ENCODE data around the gene BTBD7.

The BTBD7 gene

DNA sequence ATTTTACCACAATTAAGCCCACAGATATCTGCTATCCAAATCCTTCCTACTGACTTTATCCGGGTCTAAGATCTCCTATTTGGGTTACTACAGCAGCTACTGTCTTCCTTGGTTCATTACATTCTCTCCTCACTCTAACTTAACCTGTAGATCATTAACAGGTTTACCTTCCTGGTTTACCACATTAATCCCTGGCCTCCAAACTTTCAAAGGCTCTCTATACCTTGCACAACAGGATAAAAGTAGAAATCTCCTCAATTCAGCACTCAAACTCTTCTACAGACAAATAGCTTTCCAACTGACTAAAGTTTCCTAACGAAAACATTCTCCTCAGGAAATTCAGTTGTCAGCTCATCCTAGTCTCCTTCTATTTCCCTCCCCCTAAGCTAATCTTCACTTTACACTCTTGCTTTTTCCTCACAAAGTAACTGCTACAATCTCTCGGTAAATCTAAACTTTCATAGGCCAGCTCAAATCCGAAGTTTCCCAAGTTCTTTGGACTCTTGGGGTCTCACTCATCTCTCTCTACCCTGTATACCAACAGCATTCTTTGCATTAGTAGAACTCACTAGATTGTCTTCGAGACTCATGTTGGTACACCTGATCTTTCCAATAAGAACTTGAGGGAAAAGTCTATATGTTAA is 2.7 kb downstream of the BTBD7 start:
- no peak for DNase-seq

DNA sequence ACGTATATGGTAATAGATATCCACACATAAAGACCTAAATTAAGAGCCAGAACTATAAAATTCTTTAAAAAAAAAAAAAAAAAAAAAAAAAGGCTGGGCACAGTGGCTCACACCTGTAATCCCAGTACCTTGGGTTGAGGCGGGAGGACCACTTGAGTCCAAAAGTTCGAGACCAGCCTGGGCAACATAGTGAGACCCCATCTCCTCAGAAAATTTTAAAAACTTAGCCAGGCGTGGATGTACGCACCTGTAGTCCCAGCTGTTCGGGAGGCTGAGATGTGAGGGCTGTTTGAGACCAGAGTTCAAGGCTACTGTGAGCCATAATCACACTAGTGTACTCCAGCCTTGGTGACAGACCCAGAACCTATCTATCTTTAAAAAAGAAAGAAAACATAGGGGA is 4.3 kb downstream of the BTBD7 start:
- no peak for DNase-seq

DNA sequence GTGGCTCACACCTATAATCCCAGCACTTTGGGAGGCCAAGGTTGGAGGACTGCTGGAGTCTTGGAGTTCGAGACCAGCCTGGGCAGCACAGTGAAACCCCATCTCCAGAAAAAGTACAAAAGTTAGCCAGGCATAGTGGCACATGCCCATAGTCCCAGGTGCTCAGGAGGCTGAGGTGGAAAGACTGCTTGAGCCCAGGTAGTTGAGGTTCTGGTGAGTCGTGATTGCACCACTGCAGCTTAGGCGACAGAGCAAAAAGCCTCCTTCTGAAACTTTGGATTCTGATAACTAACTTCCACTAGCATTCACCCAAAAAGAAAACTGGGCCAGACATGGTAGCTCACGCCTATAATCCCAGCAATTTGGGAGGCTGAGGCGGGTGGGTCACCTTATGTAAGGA is 6.6 kb downstream of the BTBD7 start:
- no peak for DNase-seq

DNA sequence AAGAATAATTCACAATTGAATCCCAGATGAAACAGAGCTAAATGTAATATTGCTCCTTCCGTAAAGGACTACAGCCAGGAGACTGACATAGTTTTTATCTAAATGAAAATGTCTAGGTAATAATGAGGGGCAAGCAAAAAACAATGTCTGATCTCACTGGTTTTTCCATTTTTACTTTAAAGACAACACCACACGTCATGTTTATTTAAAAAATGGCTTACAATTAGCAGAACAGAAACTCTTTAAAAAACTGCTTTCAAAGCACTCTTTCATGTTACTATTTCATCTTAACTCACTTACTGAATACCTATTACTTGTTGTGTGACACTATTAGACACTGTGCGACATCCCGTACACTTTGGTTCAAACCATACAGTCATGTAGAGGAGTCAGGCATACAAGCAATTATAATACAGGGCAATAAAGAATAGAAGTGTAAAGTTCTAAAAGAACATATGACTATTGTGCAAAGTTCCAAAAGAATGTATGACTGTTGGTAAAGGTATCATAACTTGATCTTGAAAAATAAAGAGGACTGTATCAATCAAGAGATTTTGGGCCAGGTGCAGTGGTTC is 9.1 kb downstream of the BTBD7 start:
- no peak for DNase-seq

DNA sequence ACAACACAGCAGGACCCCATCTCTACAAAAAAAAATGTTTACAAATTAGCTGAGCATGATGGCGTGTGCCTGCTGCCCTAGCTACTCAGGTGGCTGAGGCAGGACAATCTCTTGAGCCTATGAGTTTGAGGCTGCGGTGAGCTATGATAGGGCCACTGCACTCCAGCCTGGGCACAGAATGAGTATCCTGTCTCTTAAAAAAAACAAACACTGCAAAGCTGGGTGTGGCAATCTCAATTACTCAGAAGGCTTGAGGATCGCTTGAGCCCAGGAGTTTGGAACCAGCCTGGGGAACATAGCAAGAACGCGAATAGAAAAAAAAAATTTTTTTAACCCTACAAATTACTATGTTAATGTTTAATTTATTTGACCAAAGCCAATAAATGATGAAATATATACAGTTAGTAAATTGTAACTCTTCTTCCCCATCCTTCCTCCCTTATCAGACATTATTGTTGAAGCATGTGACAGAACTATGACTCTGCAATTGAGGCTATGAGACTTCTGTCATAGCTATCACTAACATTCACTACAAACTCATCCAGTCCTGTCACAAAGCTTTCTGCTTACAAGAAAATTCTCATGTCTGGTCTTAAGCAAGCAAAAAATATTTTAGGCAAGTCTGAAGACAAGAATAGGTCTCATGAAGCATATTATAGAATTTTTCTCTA is 9.8 kb downstream of the BTBD7 start:
- DNase-seq: no peak

DNA sequence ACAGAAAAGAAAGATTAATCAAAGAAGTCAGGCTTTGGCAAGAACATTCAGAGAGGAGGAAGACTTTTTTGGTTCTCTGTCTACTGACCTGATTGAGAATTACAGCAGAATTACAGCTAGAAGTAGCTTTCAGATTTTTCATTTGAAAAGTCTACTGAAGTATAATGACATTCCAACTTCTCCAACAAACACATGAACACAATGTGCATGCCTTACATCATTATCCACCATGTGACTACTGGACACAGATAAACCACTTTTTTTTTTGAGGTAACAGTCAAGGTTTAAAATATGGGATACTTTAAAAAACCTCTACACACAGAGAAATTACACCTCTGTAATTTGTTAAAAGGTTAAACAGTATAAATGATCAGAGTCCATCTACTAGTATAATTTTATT is 12.3 kb downstream of the BTBD7 start:
- no peak for DNase-seq

DNA sequence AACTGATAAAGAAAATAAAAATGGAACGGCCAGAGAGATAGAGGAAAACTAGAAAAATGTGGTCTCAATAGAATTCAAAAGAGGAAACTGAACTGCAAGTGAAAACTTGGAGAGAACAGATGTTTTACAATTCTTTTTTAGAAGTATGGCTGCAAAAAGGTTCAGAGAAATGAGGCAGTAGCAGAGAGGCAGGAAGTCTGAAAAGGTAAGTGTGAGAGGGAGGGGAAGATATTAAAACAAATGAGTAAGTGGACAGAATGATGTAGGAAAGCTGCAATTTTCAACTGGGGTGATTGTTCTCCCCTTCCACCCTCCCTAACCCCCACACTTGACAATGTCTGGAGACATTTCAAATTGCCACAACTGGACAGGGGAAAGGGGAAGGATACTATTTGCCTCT is 12.9 kb downstream of the BTBD7 start:
- DNase-seq: no peak

DNA sequence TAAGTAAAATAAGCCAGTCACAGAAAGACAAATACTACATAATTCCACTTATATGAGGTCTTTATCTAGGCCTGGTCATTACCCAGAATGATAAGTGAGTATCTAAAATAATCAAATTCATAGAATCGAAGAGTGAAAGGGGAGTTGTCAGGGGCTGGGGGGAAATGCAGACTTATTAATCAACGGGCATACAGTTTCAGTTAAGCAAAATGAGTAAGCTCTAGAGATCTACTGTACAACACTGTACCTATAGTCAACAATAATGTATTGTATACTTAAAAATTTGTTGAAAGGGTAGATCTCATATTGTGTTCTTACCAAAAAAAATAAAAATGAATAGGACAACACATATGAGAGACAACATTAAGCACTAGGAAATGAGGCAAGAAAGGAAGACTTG is 13.3 kb downstream of the BTBD7 start:
- DNase-seq: no peak

DNA sequence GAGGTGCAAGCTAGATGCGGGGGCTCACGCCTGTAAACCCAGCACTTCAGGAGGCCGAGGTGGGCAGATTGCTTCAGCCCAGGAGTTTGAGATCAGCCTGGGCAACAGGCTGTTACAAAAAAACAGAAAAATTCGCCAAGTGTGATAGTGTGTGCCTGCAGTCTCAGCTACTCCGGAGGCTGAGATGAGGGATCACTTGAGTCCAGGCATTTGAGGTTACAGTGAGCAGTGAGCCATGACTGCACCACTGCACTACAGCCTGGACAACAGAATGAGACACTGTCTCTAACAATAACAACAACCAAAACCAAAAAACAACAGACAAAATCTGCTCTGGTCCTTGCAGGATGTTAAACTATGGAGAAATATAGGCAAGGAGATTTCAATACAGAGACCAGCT is 13.9 kb downstream of the BTBD7 start:
- no peak for DNase-seq

DNA sequence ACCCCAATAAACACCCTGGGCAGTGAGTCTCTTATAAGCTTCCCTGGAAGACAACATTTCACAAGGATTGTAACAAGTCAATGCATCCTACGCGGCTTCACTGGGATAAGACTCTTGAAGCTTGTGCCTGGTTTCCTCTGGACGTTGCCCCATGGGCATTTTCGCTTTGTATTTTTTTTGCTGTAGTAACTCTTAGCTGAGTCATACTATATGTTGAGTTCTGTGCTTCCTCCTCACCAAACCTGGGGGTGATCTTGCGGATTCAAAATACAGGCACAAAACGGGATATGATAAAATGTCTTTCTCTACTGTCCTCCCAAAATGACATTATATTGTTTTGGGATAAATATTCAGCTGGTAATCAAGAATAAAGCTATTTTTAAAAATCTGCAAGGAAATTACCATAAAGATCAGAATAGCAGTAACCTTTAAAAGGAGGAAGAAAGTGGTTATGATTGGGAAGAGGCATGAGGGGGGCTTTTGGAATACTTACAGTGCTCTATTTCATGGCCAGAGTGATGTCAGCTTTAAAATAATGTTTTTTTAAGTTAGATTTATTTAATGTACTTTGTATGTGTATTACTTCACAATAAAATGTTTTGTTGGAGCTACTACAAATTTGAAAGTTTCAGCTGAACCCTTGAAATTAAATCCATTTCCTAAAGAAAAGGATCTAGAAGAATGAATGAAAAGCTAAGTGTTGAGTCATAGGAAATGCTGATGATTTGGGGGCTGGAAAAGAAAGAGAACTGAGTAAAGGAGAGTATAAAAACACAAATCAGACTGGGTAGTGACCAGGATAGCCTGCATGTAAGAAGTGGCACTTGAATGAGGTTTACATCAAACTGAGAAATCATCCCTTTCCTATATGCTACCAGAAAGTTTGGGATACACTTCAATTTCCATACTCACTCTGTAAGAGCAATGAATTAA is 14.7 kb downstream of the BTBD7 start:
- DNase-seq: no peak

DNA sequence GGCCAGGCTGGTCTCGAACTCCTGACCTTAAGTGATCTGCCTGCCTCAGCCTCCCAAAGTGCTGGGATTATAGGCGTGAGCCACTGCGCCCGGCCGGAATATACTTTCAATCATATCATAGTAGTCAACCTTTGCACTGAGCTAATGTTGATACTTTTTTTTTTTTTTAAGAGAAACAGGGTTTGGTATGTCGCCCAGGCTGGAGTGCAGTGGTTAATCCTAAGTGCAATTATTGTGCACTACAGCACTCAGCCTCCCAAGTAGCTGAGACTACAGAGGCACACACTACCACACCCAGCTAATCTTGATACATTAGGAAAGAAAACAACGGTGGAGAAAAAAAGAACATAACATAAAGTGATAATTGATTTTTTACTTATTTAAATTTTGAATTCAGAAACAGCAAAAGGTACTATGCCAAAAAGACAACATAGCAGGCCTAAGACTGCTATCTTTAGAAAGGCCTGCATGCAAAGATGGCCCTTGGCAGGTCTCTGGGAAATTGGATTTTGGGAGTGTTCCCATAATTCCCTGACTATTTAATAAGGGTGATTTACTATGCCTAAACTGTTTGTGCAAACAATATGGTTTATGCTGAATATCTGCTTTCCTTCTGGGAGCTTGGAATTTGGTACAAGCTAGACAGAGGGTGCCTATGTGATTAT is 15.5 kb downstream of the BTBD7 start:
- no peak for DNase-seq

DNA sequence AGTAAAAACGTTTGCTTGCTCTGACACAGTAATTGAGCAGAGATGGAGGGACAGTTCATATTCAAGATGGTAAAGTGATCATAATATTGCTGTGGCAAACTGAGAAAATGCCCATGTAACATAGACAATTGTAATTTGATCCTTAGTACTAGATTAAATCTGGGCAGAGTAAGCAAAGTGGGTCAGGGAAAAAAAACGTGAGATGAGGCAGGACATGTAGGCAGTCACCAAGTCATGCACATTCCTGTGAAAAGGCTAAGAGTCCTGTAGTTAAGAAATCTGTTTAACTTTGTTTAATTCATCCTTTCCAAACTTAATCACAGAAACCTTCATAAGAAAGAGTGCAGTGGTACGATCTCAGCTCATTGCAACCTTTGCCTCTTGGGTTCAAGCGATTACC is 16.1 kb downstream of the BTBD7 start:
- no peak for DNase-seq

DNA sequence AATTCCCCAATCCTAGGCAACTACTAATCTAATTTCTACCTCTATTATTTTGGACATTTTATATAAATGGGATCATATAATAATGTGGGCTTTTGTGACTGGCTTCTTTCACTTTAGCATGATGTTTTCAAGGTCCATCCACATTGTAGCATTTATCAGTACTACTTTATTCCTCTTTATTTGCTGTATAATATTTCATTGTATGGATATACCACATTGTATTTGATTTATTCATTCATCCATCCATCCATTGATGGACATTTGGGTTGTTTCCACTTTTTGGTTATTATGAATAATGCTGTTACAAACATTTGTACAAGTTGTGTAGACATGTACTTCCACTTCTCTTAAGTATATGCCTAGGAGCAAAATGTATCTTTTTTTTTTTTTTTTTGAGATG is 17.3 kb downstream of the BTBD7 start:
- no peak for DNase-seq

DNA sequence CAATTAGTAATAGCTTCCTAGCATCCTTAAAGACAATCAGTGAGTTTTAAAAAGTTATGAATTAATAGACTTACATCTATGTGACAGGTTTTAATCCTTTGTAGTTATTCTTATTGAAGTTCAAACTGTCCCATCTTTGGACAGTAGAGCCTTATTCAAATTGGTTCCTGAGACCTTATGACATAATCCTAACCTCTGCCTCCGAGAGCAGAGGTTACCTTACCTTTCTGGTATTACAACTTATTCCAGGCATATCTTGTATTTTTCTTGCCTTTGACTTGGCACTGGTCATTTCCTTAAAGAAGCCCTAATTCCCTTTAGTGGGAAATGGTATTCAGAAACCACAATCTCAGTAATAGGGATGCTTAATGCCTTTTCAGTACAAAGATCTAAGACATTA is 21.8 kb downstream of the BTBD7 start:
- DNase-seq: no peak

DNA sequence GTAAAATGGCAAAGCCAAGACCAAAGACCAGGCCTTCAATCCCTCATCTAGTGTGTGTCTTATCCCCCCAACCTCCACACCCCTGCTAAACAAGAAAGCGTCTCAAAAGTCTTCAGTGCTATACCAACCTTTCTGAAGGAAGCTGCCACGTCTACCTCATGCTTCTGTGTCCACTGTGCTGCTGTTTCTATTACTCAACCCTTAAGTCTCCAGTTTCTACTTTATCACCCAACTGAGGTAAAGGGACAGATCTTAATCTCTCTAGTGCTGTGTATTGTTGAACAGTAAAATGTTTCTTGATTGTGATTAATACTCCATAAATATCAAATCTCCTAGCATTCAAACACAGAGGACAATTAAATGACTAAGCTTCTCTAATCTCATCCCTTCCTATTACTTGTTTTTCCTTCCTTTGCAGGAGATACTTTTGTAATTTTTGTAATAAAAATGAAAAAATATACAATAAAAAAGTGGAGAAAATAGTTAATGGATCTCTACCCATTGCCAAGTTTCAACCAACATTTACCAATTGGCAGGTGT is 23.3 kb downstream of the BTBD7 start:
- no peak for DNase-seq

DNA sequence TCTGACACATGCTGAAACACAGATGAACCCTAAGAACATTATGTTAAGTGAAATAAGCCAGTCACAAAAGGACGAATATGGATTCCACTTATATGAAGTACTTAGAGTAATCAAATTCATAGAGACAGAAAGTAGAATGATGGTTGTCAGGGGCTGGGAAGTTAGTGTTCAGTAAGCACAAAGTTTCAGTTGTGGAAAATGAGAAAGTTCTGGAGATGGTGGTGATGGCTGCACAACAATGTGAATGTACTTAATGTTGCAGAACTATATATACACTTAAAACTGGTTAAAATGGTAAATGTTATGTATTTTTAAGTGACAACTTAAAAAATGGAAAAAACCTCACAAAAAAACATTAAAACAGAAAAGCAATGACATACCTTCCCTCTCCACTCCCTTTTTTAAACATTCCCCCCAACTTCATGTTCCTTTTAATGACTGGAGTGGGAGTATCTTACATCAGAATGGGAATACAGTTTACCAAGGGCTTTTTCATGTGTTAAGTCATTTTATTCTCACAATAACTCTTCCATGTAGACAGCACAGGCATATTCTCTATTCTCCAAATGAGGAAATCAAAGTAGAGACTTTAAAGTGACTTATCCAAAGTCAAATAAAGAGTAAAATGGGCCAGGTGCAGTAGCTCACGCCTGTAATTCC is 24.0 kb downstream of the BTBD7 start:
- no peak for DNase-seq

DNA sequence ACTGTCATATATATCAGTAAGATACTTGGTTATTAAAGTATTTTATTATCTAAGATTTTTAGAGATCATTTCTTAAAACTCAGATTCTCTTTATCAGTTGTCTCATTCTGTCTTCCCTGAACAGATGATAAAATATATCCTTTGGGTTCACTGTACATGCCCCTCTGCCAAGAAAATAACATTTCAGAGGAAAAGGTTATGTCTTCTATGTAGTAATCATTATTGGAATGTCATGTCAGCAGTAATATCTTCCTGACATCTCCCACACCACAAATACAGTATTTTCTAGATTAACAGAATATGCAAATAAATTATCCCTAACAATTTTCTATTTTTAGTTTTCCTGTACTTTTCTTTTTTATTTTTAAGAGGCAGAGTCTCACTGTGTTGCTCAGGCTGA is 26.0 kb downstream of the BTBD7 start:
- DNase-seq: no peak

DNA sequence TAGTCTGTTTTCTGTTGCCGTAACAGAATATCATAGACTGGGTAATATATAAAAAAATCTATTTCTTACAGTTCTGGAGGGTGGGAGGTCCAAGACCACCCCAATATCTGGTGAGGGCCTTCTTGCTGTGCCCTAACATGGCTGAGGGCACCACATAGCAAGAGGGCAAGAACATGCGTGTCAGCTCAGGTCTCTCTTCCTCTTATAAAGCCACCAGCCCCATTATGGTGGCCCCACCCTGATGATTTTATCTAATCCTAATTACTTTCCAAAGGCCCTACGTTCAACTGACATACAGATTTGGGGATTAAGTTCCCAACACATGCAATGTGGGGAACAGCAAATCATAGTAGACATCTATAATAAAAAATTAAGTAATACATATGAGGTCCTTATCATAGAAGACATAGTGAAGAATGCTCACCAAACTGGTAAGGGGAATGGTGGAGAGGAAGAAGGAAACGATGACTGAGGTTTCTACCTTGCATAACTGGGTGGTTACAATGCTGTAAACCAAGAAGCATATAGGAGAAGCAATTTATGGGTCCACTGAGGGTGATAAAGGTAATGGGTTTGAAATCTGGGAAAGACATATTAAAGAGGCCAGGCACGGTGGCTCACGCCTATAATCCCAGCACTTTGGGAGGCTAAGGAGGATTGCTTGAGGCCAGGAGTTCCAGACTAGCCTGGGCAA is 27.0 kb downstream of the BTBD7 start:
- no peak for DNase-seq

DNA sequence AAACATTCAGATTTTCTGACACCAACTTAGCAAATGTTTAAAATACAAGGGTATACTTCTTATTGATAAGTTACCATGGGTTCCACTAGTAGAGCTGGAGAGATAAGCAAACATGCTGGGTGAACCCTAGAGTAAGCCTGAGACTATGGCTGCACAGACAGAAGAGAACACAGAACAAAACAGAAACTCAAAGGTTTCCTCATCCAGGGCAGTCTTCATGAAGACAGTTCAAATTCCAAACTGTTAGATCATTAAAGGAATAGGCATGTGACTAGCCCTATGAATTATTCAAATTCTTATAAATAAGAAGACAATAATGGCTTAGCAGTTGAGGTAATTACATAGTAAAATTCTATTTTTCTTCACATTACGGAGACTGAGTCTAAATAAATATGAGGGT is 28.1 kb downstream of the BTBD7 start:
- DNase-seq: no peak

DNA sequence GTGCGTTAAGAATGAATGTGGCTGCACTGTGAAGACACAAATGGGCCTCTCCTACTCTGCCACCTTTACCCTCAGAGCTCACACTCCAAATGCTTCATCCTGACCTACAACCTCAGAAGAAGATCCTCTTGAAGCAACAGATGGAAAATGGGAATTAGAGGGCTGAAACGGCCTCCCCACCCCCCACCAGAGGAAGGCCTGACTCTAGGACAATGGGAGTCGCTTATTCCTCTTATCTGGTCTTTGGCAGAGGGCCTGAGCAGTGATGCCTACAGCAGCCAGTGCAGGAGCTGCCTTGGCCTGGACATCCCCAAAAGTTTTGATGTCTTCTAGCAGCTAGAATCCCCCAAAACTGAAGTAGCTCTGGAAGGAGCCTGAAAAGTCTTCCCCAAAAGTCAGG is 29.2 kb downstream of the BTBD7 start:
- DNase-seq: no peak

Data from NCI-H2081 treated with DMSO at 0.1 percent for 48 hours (cell line).